ENCODE measurements around the gene SYNJ2. TPM values are rescaled to one million over a fixed set of nuclear protein-coding genes. Genes with fewer than 3 reads are reported as not detected.

Gene SYNJ2
- total RNA-seq, 2 experiments from 2014 or later, result 28.6 to 30.1 TPM

DNA sequence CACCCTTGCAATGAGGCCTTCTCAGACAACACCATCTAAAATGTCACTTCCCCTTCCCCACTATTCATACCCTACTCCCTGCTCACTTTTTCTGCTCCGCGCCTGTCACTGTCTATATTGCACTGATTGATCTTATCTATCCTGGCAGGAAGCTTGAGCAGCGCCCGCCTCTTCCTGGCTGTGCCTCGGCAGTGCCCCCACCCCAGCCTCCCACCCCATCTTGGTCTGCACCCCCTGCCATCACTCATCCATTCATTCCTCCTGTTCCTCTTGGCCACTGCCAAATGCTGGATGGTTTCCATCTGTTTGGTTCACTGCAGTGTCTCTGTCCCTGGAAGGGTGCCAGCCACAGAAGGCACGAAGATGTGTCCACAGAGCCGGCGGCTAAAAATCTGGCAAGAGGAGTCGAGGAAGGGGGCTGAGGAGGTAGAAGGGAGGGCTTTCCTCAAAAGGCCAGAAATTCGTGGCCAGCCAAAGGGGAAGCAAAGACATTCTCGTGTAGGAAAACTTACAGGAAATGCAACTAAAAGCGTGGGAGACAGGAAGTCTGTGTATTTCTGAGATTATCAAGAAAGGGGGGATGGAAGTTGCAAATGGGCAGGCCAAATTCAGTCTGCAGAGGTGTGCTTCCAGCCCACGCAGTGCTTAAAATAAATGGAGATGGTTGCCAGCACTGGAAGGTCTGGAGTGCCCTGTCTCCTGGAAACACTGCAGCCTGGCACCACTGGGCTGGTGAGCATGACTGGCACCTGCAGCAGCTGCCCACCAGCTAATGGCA lies 27.6 kb downstream of the SYNJ2 start:
- Mint-ChIP-seq H3K4me3 (peak overlapping the region; percentile 54), H3K4me1 (peaks cover 77% of the 10 kb centered on the region), H3K36me3 (ENCODE audit: low read depth) (peaks cover 30% of the 10 kb centered on the region), H3K27me3 (no peaks in the 10 kb centered on the region), H3K27ac (peak overlapping the region; percentile 55), H3K9me3 (ENCODE audit: low read depth) (no peaks in the 10 kb centered on the region)
- ATAC-seq, result peak; percentile 47
- ChIA-PET POLR2A (interaction anchor here (0.5 to 1.3 kb wide), 3 partner anchors 16 to 275 kb away, joined by 3 to 5 read pairs (median 4); no protein-coding TSS in a partner anchor), CTCF (interaction anchor here (1.0 to 2.0 kb wide), 3 partner anchors 14 to 63 kb away, joined by 3 to 6 read pairs (median 5); no protein-coding TSS in a partner anchor)
- intact Hi-C loops (cut with DNase I, micrococcal nuclease), result no loop called here
- DNase-seq, result peak; percentile 59

DNA sequence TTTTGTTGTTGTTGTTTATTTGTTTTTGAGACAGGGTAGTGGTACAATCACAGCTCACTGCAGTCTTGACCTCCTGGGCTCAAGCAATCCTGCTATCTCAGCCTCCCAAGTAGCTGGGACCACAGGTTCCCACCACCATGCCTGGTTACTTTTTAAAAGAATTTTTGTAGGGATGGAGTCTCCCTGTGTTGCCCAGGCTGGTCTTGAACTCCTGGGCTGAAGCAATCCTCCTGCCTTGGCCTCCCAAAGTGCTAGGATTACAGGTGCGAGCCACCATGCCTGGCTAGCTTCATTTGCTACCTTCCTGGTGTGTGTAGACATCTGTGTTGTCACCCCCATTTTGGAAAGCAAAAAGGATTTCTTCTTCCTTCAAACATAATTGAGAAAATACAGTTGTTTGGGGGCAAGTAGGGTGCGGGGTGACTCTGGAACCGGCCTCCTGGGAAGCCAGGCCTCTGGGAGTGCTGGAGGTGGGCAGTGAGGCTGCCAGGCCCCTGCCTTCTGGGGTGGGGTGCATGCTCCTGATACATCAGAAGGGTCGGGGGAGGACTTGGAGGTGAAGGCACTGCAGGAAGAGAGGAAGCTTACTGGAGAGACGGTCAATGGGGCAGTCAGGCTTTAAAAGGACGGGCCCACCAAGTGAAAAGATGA lies 28.4 kb downstream of the SYNJ2 start:
- Mint-ChIP-seq H3K4me3 (no peak overlapping the region), H3K36me3 (ENCODE audit: low read depth) (peaks cover 30% of the 10 kb centered on the region), H3K9me3 (ENCODE audit: low read depth) (no peaks in the 10 kb centered on the region), H3K27me3 (no peaks in the 10 kb centered on the region), H3K27ac (peak overlapping the region; percentile 55), H3K4me1 (peaks cover 78% of the 10 kb centered on the region)
- CTCF ChIA-PET, result interaction anchor here (0.6 to 2.0 kb wide), 4 partner anchors 15 to 567 kb away, joined by 3 to 6 read pairs (median 4); no protein-coding TSS in a partner anchor
- DNase-seq (no peak), ATAC-seq (no peak)
- POLR2A ChIA-PET, result interaction anchor here (0.5 kb wide), 1 partner anchor 274 kb away, joined by 5 read pairs; no protein-coding TSS in a partner anchor
- intact Hi-C loops (cut with DNase I, micrococcal nuclease), result loop anchor here in 1 of 2 experiments (5.0 kb wide), 1 partner anchor 323 kb away; no protein-coding TSS in a partner anchor

DNA sequence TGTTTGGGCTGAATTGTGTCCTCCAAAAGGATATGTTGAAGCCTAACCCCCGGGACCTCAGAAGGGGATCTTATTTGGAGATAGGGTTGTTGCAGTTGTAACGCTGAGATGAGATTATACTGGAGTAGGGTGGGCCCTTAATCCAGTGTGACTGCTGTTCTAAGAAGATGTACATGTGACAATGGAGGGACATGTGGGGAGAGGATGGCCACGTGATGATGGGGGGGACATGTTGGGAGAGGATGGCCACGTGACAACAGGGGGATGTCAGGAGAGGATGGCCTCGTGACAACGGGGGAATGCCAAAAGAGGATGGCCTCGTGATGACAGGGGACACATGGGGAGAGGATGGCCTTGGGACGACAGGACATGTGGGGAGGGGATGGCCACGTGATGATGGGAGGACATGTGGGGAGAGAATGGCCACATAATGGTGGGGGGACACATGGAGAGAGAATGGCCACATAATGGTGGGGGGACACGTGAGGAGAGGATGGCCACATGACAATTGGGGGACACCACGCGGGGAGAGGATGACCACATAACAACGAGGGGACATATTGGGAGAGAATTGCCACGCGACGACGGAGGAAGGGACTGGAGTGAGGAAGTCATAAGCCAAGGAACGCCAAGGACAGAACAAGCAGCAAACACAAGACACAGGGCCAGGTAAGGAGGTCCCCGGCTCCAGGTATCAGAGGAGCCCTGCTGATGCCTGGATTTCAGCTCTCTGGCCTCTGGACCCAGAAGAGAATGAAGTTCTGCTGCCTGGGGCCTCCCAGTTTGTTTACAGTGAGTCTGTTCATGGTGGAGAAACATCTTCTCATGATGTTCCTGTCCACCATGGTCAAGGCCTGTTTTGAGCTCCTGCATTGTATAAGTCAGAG lies 29.2 kb downstream of the SYNJ2 start:
- Mint-ChIP-seq H3K9me3 (ENCODE audit: low read depth) (no peaks in the 10 kb centered on the region), H3K36me3 (ENCODE audit: low read depth) (peaks cover 30% of the 10 kb centered on the region), H3K4me3 (no peak overlapping the region), H3K27me3 (no peaks in the 10 kb centered on the region), H3K27ac (peak overlapping the region; percentile 45), H3K4me1 (peaks cover 77% of the 10 kb centered on the region)
- ATAC-seq (no peak), DNase-seq (no peak)
- CTCF ChIA-PET, result interaction anchor here (1.2 to 2.0 kb wide), 2 partner anchors 15 to 16 kb away, joined by 6 read pairs; no protein-coding TSS in a partner anchor
- POLR2A ChIA-PET, result no interaction called here
- intact Hi-C loops (cut with DNase I, micrococcal nuclease), result loop anchor here in 1 of 2 experiments (5.0 kb wide), 1 partner anchor 324 kb away; no protein-coding TSS in a partner anchor

DNA sequence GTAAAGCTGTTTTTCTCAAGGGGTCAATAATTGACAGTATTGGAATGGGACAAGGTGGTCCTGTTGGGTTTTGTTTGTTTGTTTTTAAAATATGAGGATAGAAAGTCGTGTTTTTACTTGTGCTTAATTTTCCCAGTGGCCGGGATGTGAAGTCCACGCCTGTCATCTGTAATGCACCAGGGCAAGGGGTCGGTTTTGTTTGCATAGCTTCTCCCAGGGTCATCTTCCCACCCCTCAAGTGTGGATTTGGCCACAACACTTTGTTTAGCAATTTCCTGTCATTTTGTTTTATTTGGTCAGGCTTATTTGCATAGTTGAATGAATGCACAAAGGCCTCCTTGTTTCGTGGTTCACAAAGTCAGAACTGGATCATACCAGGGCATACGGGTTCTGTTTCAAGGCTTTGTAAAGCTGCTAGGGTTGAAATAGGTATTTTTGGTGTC lies 29.8 kb downstream of the SYNJ2 start:
- Mint-ChIP-seq H3K36me3 (ENCODE audit: low read depth) (peaks cover 26% of the 10 kb centered on the region), H3K4me3 (no peak overlapping the region), H3K4me1 (peaks cover 71% of the 10 kb centered on the region), H3K9me3 (ENCODE audit: low read depth) (no peaks in the 10 kb centered on the region), H3K27ac (peak overlapping the region; percentile 45), H3K27me3 (no peaks in the 10 kb centered on the region)
- intact Hi-C loops (cut with DNase I, micrococcal nuclease), result loop anchor here in 1 of 2 experiments (5.0 kb wide), 1 partner anchor 324 kb away; no protein-coding TSS in a partner anchor
- CTCF ChIA-PET, result interaction anchor here (1.2 kb wide), 1 partner anchor 15 kb away, joined by 6 read pairs; no protein-coding TSS in a partner anchor
- ATAC-seq (no peak), DNase-seq (no peak)
- POLR2A ChIA-PET, result interaction anchor here (0.6 kb wide), 1 partner anchor 11 kb away, joined by 4 read pairs; no protein-coding TSS in a partner anchor

DNA sequence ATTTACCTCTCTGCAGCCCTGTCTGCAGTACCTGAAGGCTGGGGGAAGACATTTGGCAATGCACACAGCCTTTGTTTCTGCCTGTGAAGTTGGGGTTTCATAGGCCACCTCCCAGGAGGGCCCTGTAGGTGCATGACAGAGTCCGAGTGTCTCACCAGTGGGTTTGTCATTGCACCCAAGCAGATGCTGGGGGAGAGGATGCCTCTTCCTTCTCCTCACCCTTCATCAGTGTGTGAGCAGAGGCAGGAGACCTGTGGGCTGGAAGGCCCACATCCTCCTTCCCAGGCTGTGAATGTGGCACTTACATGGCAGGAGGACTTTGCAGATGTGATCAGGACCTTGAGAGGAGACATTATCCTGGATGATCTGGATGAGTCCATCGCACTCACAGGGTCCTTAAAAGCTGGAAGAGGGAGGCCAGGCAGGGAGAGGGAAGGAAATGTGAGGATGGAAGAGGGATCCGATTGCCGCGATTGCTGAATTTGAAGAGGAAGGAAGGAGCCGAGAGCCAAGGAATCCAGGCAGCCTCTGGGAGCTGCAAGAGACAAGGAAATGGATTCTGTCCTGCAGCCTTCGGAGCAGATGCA lies 30.4 kb downstream of the SYNJ2 start:
- no peak for DNase-seq
- Mint-ChIP-seq H3K9me3 (ENCODE audit: low read depth) (no peaks in the 10 kb centered on the region), H3K36me3 (ENCODE audit: low read depth) (peaks cover 26% of the 10 kb centered on the region), H3K27ac (no peak overlapping the region), H3K4me1 (peaks cover 71% of the 10 kb centered on the region), H3K27me3 (no peaks in the 10 kb centered on the region), H3K4me3 (no peak overlapping the region)
- intact Hi-C loops (cut with DNase I, micrococcal nuclease), result loop anchor here in 1 of 2 experiments (5.0 kb wide), 1 partner anchor 325 kb away; no protein-coding TSS in a partner anchor
- CTCF ChIA-PET, result interaction anchor here (1.2 kb wide), 1 partner anchor 14 kb away, joined by 6 read pairs; no protein-coding TSS in a partner anchor
- POLR2A ChIA-PET, result interaction anchor here (0.6 kb wide), 1 partner anchor 12 kb away, joined by 4 read pairs; no protein-coding TSS in a partner anchor
- no peak for ATAC-seq

DNA sequence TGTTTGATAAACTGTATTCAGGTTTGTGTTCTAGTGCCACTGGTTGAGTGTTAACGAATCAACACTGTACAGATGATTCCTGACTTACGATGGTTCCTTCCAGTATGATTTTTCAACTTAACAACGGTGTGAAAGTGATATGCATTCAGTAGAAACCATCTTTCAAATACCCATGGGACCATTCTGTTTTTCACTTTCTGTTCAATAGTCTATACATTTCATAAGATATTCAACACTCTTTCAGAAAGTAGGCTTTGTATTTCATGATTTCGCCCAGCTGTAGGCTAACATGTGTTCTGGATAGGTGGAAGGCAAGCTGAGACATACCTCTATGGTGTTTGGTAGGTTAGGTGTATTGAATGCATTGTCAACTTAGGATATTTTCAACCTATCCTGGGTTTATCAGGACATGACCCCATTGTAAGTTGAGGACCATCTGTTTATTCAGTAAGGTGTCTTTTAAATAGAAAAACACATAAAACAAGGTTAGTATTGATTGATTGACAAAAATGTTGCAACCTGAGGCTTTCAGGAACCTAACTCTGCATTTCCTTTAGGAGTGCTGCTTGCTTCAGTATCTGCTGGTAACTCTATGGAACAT lies 32.3 kb downstream of the SYNJ2 start:
- CTCF ChIA-PET, result interaction anchor here (0.8 to 3.6 kb wide), 4 partner anchors 12 to 82 kb away, joined by 3 to 20 read pairs (median 6); no protein-coding TSS in a partner anchor
- Mint-ChIP-seq H3K27ac (peak overlapping the region; percentile 77), H3K9me3 (ENCODE audit: low read depth) (no peaks in the 10 kb centered on the region), H3K4me1 (peaks cover 56% of the 10 kb centered on the region), H3K27me3 (no peaks in the 10 kb centered on the region), H3K4me3 (no peak overlapping the region), H3K36me3 (ENCODE audit: low read depth) (peaks cover 19% of the 10 kb centered on the region)
- intact Hi-C loops (cut with DNase I, micrococcal nuclease), result loop anchor here in 1 of 2 experiments (5.0 kb wide), 1 partner anchor 327 kb away; no protein-coding TSS in a partner anchor
- POLR2A ChIA-PET, result no interaction called here
- no peak for DNase-seq
- no peak for ATAC-seq

DNA sequence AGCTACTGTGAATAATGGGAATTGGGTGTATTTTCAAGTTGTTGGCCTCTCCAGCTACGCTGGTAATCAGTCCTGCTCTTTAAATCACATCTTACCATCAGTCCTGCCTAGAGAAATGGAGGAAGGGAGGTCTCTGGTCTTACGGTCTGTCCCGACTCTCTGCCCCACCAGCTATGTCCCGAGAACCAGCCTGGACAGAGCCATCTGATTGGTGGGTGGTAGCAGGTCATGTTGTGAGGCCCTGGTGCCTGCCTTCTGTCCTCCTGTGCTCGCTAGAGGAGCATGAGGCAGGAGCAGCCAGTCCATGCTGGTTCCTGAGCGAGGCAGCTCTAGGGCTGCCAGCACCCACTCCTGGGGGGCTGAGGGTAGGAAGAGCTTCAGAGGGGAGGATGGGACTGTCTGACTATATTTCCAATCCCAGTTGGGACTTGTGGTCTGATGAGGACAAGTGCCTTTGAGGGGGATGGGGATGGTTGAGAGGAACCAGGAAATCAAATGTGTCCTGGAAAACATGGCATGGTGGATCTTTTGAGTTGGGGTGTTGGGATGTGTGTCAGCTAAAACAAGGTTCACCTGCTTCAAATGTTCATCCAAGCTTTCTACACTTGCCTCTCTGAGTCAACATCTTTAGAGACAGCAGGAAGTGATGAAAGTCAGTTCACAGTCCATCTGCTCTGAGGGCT lies 33.0 kb downstream of the SYNJ2 start:
- Mint-ChIP-seq H3K4me1 (peaks cover 50% of the 10 kb centered on the region), H3K9me3 (ENCODE audit: low read depth) (no peaks in the 10 kb centered on the region), H3K27me3 (no peaks in the 10 kb centered on the region), H3K36me3 (ENCODE audit: low read depth) (peaks cover 16% of the 10 kb centered on the region), H3K27ac (peak overlapping the region; percentile 77), H3K4me3 (no peak overlapping the region)
- intact Hi-C loops (cut with DNase I, micrococcal nuclease), result loop anchor here in 1 of 2 experiments (5.0 kb wide), 1 partner anchor 327 kb away; no protein-coding TSS in a partner anchor
- ChIA-PET POLR2A (interaction anchor here (1.4 kb wide), 1 partner anchor 12 kb away, joined by 5 read pairs; no protein-coding TSS in a partner anchor), CTCF (interaction anchor here (1.0 to 3.6 kb wide), 3 partner anchors 11 to 348 kb away, joined by 5 to 20 read pairs (median 7); no protein-coding TSS in a partner anchor)
- peak; percentile 79 for ATAC-seq
- DNase-seq, result no peak

DNA sequence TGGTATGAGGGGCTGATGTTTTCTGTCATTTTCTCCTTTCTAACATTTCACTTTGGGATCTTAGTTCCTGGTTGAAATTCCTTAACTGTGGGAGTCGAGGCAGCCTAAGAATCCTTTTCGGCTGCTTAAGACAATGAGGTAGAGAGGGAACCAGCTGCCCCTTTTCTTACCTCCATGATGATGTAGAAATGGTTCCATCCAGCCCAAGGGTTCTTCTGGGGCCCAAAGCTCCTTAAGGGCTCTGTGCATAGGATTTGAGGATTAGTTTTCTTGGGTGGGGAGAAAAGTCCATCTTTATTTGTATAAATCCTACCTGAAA lies 33.5 kb downstream of the SYNJ2 start:
- no peaks in the 10 kb centered on the region for H3K27me3 Mint-ChIP-seq
- ATAC-seq (no peak), DNase-seq (no peak)
- H3K9me3 Mint-ChIP-seq (ENCODE audit: low read depth), result no peaks in the 10 kb centered on the region
- intact Hi-C loops (cut with DNase I, micrococcal nuclease), result no loop called here
- H3K36me3 Mint-ChIP-seq (ENCODE audit: low read depth), result peaks cover 20% of the 10 kb centered on the region
- POLR2A ChIA-PET, result interaction anchor here (1.4 kb wide), 1 partner anchor 11 kb away, joined by 5 read pairs; no protein-coding TSS in a partner anchor
- H3K4me1 Mint-ChIP-seq, result peaks cover 49% of the 10 kb centered on the region
- H3K4me3 Mint-ChIP-seq, result no peak overlapping the region
- peak overlapping the region; percentile 77 for H3K27ac Mint-ChIP-seq
- CTCF ChIA-PET, result interaction anchor here (1.0 to 3.6 kb wide), 3 partner anchors 11 to 349 kb away, joined by 5 to 20 read pairs (median 7); no protein-coding TSS in a partner anchor

DNA sequence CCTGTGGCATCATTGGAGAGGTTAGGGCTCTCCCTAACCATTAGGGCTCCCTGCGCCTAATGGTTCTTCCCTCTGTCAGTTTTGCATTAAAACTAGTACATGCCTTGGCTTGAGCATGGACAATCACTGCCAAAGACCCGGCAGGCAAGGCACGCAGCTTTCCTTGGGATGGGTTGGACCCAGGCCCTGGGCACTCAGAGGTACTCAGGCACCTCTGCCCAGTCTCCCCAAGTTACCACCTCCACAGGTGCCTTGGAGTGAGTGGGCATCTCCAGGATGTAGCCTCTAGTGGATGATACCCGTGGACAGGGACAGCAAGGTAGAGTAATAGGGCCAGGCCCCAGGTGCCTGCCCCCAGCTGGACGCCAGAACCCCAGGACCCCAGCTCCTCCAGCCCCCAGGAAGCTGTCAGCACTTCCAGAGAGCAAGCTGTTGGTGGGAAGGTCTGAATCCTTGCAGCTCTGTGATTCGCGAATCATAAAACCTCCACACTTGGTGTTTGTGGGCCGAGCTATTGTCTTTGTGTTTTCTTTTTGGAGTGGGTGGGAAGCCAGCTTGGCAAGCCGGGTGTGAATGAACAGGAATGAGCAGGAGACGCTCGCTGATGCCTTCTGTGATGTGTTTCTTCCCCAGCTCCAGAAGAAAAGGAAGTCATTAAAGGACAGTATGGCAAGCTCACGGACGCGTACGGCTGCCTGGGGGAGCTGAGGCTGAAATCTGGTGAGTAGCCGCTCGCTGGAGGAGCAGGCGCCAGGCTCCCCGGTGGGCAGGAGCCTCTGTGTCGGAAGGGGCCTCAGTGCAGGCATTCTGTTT lies 35.1 kb downstream of the SYNJ2 start:
- Mint-ChIP-seq H3K4me1 (peaks cover 36% of the 10 kb centered on the region), H3K27ac (no peak overlapping the region), H3K9me3 (ENCODE audit: low read depth) (no peaks in the 10 kb centered on the region), H3K27me3 (no peaks in the 10 kb centered on the region), H3K36me3 (ENCODE audit: low read depth) (peaks cover 21% of the 10 kb centered on the region), H3K4me3 (no peak overlapping the region)
- ATAC-seq (no peak), DNase-seq (no peak)
- POLR2A ChIA-PET, result interaction anchor here (0.7 kb wide), 1 partner anchor 13 kb away, joined by 7 read pairs; no protein-coding TSS in a partner anchor
- intact Hi-C loops (cut with DNase I, micrococcal nuclease), result no loop called here
- CTCF ChIA-PET, result interaction anchor here (0.8 to 3.6 kb wide), 3 partner anchors 9 to 453 kb away, joined by 3 to 20 read pairs (median 4); no protein-coding TSS in a partner anchor
